ENCODE measurements around the gene CCDC3. TPM values are rescaled to one million over a fixed set of nuclear protein-coding genes. Genes with fewer than 3 reads are reported as not detected.

The CCDC3 gene
- total RNA-seq, 4 donors from 2014 or later, result 7.9 to 40.6 (median 24.9) TPM

DNA sequence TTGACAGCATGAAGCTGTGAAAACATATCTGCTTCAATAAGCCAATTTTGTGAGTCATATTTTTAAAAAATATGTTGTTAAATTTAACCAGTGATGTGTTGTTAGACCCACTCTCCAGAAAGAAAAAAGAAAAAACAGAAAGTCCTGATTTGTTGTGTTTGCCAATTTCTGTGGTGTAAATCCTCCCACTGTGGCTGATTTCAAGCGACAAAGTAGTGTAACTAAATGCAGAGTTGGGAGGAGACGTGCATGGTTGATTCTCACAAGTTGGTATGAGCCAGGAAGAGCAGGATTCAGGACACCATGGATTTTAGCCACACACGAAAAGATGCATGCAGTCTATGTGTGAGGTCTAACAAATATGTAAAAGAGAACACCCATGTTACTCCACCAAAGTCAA lies 139.1 kb downstream of the CCDC3 start:
- Histone ChIP-seq H3K27me3 (no peaks in the 10 kb centered on the region), H3K4me3 (no peak overlapping the region), H3K36me3 (no peaks in the 10 kb centered on the region), H3K4me1 (no peaks in the 10 kb centered on the region), H3K27ac (no peak overlapping the region), H3K9me3 (no peaks in the 10 kb centered on the region)
- no peak for TF ChIP-seq POLR2A (IDR thresholded peaks at IDR 0.05)
- TF ChIP-seq, protein P1, sequence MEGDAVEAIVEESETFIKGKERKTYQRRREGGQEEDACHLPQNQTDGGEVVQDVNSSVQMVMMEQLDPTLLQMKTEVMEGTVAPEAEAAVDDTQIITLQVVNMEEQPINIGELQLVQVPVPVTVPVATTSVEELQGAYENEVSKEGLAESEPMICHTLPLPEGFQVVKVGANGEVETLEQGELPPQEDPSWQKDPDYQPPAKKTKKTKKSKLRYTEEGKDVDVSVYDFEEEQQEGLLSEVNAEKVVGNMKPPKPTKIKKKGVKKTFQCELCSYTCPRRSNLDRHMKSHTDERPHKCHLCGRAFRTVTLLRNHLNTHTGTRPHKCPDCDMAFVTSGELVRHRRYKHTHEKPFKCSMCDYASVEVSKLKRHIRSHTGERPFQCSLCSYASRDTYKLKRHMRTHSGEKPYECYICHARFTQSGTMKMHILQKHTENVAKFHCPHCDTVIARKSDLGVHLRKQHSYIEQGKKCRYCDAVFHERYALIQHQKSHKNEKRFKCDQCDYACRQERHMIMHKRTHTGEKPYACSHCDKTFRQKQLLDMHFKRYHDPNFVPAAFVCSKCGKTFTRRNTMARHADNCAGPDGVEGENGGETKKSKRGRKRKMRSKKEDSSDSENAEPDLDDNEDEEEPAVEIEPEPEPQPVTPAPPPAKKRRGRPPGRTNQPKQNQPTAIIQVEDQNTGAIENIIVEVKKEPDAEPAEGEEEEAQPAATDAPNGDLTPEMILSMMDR (IDR thresholded peaks at IDR 0.05), result no peak
- intact Hi-C loops (cut with DNase I; ENCODE audit: low total_unique reads), result no loop called here
- DNase-seq, result no peak

DNA sequence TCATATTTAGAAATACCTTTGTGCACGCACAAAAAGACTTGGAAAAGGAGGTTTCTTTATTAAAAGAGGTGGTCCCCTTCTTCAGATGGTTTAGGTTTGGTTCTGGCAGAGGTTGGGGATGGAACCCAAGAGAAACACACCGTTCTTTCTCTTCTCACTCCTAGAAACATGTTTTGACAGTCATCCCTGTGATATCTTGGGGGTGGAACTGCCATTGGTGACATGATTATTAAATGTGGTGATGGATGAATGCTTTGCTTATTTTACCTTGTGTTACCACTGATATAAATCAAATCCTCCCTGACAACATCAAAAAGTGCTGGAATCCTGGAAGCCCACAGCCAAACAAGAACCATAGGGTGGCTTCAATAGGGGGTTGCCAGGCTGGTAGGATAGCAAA lies 146.5 kb downstream of the CCDC3 start:
- Histone ChIP-seq H3K36me3 (no peaks in the 10 kb centered on the region), H3K27ac (no peak overlapping the region), H3K27me3 (no peaks in the 10 kb centered on the region), H3K4me3 (no peak overlapping the region), H3K4me1 (no peaks in the 10 kb centered on the region), H3K9me3 (no peaks in the 10 kb centered on the region)
- DNase-seq, result no peak
- TF ChIP-seq, protein P1 (IDR thresholded peaks at IDR 0.05), result no peak
- TF ChIP-seq POLR2A (IDR thresholded peaks at IDR 0.05), result no peak
- intact Hi-C loops (cut with DNase I; ENCODE audit: low total_unique reads), result no loop called here

DNA sequence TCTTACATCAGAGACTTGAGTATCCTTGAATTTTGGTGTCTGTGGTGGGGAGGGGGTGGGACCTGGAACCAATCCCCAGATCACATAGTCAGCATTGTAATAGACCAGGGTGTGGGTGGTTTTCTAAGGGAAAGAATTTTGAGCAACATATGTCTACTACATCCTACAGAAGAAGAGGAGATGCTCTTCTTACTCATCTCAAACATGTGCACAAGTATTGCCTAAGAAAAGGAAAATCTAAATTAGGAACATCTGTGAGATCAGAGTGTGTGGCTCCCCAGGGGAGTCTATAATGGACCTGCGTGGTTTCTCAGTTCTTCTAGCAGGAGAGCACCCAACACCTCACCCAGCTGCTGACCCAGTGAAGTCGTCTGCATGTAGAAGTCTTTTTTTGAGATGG lies 148.8 kb downstream of the CCDC3 start:
- TF ChIP-seq, protein P1 (IDR thresholded peaks at IDR 0.05), result no peak
- TF ChIP-seq POLR2A (IDR thresholded peaks at IDR 0.05), result no peak
- Histone ChIP-seq H3K9me3 (no peaks in the 10 kb centered on the region), H3K4me3 (no peak overlapping the region), H3K27ac (no peak overlapping the region), H3K4me1 (no peaks in the 10 kb centered on the region), H3K27me3 (no peaks in the 10 kb centered on the region), H3K36me3 (no peaks in the 10 kb centered on the region)
- intact Hi-C loops (cut with DNase I; ENCODE audit: low total_unique reads), result no loop called here
- no peak for DNase-seq

DNA sequence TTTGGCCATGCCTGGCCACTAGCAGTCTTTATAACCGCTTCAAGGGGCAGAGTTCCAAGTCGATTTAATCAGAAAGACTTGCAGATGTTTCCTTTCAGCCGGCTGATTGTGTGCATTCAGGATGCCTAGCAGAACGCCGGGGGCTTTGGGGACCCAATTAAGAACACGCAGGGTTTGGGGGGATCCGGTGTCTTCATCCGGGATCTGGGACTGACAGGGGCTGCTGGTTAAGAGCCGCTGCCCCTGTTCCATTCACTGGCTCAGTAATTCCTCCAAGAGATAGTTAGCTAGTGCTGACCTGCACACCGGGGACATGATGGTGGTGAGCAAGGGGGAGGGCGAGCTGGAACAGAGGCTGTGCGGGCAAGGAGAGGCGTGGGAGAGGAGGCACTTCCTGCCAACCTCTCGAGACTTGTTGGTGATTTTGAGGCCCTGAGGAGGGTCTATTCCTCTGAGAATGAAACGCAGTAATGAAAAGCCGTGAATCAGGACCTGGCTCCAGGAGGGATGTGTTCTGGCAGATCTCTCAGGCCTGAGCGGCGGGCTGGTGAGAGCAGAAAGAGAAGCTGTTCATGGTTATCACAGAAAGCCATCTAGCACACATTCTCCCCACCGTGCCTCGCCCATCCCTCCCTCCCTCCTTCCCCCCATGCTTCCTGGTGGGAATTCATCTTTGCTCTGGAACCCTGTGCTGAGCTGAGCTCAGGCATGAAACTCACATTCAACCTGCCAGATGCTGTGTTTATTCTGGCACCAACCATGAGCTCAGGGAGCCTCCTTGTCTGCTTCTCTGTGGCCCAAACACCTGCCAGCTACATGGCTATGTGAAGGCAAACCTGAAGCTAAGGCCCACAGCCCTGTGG lies 152.0 kb downstream of the CCDC3 start:
- intact Hi-C loops (cut with DNase I; ENCODE audit: low total_unique reads), result no loop called here
- Histone ChIP-seq H3K4me1 (peaks cover 0 to 1% of the 10 kb centered on the region in 2 donors), H3K36me3 (no peaks in the 10 kb centered on the region), H3K9me3 (no peaks in the 10 kb centered on the region), H3K4me3 (no peak overlapping the region), H3K27ac (peak overlapping the region; percentile 54 to 70), H3K27me3 (no peaks in the 10 kb centered on the region)
- TF ChIP-seq, protein P1 (IDR thresholded peaks at IDR 0.05), result no peak
- peak; percentile 23 to 36 for DNase-seq

DNA sequence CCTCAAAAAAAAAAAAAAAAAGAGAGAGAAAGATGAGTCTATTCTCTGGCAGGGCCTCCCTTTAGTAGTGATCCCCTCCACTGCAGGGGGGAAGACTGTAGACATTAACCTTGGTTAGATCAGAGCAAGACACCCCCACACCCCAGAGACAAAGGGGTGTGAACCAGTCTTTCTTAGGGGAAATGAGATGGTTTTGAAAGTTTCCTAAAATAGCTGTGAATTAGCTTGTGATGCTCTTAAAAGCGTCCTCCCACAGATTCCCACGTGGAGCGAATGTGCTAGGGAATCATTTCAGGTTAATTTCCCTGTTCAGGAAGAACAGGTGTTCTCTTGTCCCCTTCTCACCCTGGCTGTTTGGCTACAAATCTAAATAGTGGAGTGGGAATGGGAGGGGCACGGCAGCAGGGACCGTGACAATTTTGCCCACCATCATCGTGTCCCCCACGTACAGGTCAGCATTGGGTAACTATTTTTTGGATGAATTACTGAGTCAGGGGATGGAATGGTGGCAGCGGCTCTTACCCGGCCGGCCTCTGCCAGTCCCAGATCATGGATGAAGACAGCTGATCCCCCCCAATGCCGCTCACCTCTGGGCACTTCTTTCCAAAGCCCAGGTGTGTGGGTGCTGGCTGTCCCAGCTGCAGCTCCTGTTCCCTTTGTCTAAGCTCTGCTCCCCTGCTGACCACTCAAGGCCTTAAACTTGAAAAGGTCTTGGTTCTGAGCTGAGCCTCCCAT lies 152.9 kb downstream of the CCDC3 start:
- TF ChIP-seq, protein P1 (IDR thresholded peaks at IDR 0.05), result no peak
- no peak for TF ChIP-seq POLR2A (IDR thresholded peaks at IDR 0.05)
- Histone ChIP-seq H3K4me1 (peaks cover 0 to 5% of the 10 kb centered on the region in 2 donors), H3K27ac (peak overlapping the region; percentile 54 to 70), H3K36me3 (no peaks in the 10 kb centered on the region), H3K27me3 (no peaks in the 10 kb centered on the region), H3K9me3 (no peaks in the 10 kb centered on the region), H3K4me3 (no peak overlapping the region)
- intact Hi-C loops (cut with DNase I; ENCODE audit: low total_unique reads), result no loop called here
- no peak for DNase-seq

Measured in uterus (tissue), 4 donors.